HG03066 (cell line): ENCODE measurements around the gene SERPINF2.
"Not testable (repeated sequence)": the region's sequence is repeated elsewhere in the genome, so short reads cannot be mapped to it uniquely, and the experiment has no call there.

ENCODE experiments used
- ATAC-seq: cut with Tn5 transposase; IDR thresholded peaks from one replicate; pipeline ENCODE4 v1.9.1; 2021; ENCODE audit warnings: low read depth; ENCODE audit not compliant: unreplicated experiment

Gene SERPINF2

DNA sequence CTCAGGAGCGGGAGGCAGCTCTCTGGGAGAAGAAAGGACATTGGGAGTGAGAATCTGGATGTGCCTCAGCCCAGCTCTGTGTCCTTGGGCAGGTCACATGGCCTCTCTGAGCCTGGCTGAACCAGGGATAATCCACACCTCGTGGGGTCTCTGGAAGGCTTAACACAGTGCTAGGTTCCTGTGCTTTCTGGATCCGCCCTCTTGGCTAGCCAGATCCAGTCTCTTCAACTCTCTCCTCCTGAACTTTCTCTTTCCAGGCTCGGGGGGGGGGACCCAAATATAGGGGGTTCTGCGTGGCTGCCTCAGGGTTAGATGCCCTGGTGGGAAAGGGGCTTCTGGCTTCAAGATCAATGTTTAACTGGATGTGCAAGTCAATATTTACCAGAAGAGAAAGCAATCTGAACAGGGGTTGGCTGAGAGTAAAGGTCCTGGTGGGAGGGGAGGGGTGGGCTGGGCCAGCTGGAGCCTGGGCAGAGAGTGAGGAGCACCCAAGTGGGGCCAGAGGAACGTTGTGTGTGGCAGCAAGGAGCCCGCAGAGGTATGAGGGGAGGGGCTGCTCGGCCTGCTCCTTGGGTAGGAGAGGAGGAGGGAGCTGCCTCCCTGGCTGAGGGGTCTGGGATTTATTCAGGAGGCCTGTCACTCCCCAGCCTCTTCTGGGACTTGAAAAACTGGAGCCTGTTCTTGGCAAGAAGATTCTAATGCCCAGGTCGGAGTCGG is at the start of gene SERPINF2:
TSS of gene SERPINF2 (plus strand) at position 501 of the 717 bp plus-strand sequence. CDS start 2,125 bp downstream, outside the sequence.
- ATAC-seq: no peak

DNA sequence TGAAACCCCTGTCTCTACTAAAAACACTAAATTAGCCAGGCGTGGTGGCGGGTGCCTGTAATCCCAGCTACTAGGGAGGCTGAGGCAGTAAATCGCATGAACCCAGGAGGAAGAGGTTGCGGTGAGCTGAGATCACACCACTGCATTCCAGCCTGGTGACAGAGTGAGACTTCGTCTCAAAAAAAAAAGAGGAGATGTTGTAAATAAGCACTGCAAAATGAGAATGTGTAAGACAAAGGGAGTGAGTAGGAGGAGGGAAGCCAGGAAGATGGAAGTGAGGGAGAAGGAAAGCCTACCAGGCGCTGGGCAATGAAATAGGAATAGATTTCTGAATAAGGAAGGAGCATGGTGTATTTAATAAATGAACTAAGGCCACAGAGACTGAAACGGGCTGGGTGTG is 49.3 kb upstream of the SERPINF2 start:
- no peak for ATAC-seq

DNA sequence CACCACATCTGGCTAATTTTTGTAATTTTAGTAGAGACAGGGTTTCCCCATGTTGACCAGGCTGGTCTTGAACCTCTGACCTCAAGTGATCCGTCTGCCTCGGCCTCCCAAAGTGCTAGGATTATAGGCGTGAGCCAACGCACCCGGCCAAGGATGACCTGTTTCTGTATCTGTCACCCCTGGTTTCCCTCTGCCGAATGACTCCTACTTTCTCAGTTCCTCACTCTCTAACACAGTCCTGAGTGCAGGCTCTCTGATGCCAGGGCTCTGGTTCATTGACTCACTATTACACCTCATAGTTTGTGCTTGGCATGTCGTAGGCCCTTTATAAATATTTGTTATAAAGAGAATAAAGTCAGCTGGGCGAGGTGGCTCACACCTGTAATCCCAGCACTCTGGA is 47.3 kb upstream of the SERPINF2 start:
- no peak for ATAC-seq

DNA sequence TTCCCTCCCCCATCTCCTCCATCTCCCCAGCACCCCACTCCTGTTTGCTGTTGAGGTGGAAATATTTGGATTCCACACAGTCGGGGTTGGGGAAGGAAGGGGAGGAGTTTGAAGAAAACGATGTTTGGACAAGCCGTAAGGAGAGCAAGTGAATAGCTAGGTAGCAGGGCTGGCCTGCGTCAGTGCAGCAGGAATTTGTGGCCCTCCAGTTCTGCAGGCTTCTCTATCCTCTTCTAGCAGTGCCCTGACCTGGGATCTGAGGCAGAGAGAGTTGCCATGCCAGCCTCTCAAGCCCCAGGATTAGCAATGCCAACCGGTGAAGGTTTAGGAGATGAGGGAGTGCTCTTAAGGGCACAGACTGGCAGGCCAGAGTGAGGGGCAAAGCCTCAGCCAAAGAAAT is 45.0 kb upstream of the SERPINF2 start:
- ATAC-seq: no peak

DNA sequence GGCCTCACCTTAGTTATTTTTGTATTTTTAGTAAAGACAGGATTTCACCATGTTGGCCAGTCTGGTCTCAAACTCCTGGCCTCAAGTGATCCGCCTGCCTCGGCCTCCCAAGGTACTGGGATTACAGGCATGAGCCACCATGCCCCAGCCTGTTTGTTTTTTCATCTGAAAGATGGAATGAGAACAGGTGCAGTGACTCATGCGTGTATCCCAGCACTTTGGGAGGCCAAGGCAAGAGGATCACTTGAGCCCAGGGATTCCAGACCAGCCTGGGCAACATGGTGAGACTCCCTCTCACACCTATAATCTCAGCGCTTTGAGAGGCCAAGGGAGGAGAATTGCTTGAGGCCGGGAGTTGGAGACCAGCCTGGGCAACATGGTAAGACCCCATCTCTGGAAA is 42.8 kb upstream of the SERPINF2 start:
- ATAC-seq: not testable (repeated sequence)

DNA sequence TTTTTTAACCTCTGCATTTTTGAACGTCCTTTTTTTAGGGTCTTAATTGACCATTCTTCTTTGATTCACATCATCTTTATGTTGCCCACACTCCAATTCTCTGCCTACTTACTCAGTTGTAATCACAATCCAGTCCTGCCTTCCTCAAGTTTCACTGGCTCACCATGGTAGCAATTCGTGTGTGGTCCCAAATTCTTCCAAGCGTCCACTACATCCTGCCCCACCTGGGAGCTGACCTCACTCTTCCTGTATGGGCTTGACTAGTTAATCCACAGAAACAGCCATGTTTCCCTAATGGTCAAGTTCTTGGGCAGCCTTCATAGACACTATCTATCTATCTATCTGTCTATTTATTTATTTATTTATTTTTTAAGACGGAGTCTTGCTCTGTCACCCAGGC is 39.6 kb upstream of the SERPINF2 start:
- no peak for ATAC-seq

DNA sequence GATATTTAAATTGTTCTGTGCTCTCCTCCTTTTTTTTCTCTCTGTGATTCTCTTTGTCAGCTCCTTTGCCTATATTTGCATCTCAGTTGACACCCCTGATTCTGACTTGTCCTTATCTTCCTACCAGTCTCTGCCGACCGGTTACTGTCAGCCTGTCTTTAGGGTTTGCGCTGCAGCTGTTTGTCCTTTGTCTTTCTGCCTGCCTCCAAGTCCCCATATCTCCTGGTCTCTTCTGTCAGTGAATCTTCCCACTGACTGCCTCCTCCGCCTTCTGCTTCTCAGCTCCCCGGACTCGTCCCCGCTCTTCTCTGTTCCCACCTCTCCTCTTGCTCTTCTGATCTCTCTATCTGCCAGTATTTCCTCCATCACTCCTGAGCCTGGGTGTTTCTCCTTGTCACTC is 37.7 kb upstream of the SERPINF2 start:
- ATAC-seq: no peak

DNA sequence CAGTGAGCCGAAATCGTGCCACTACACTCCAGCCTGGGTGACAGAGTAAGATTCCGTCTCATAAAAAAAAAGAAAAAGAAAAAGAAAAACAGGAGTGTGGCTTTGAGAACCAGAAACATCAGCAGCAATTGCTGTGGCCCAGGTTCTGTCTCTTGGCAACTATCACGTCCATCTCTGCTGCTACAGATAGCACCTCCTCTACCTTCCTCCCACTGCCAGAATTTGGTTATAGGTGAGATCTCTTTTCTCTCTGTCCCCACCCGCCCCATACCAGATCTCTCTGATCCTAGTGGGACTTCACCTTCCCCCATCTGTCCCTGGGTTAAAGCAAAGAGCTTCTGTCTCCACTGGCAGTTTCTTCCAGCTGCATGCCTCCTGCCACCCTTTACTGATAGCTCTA is 35.6 kb upstream of the SERPINF2 start:
- ATAC-seq: no peak

DNA sequence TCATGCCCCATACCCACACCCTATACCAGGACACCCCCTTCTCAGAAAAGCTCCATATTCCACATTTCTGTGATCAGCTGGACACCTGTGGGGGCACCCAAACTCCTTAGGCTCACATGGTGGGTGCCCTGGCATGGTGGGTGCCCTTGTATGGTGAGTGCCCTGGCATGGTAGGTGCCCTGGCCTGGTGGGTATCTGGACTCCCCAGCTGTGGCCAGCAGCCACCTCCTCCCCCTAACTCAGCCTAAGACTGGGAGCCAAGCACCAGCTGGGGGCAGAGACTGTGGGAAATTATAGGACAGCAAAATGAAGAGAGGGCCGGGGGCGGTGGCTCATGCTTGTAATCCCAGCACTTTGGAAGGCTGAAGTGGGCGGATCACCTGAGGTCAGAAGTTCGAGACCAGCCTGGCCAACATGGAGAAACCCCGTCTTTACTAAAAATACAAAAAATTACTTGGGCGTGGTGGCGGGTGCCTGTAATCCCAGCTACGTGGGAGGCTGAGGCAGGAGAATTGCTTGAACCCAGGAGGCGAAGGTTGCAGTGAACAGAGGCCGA is 33.8 kb upstream of the SERPINF2 start:
- ATAC-seq: not testable (repeated sequence)

DNA sequence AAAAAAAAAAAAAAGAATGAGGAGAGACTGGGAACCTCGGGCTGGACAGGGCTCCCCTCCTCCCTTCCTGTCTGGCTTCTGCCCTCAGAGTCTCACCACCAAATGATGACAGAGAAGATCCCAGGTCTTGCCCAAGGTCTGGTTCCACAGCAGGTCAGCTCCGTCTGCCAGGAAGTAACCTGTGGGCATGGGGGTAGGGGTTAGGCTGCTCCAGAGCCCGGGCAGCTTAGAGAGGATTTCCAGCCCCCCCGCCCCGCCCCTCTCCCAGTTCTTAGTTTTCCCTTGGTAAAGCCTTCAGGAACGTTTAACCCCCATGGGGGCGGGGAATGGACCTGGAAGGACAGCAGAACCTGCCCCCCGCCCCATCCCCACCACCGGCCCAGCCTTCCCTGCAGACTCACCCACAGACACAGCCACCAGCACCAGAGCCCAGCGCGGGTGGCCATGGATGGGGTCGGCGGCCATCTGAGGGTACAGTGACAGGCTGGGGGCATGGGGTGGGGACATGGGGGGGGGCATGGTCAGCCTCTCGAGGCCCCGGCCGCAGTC is 33.2 kb upstream of the SERPINF2 start:
- ATAC-seq: no peak

DNA sequence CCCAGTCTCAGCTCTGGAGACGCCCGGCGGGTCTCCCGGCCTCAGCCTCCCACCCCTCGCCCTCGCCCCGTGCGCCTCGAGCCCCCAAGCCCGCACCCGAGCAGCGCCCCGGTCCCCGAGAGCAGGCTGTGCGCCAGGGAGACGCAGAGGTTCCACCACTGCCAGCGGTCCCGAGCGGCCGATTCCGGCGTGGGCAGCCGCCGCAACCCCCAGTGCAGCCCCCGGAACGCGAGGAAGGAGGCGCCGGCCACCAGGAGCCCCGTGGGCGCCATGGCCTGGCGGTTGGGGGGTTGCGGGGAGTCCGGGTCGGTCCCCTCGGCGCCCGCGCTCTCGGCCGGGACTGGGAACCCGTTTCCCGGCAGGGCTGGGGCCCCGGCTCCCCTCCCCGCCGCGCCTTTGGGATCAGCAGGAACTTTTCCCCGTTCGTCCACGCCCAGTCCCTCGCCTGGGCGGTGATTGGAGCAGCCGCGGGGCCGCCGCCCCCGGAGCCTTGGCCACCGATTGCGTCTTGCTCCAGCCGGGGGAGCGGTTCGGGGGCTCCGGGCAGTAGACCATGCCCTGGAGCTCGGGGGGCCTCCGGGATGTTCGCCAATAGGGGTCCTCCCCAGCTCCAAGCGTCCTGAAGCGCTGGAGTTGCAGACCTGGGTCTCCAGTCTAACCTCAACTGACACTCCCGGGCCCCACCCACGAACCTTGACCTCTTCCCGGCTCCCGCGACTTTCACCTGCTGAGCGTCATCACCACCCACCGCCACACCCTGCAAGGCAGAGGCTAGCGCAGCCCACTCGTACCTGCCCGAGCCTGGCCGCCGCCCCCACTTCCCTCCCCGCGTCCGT is 32.5 kb upstream of the SERPINF2 start, which contains the start of gene TLCD2:
TSS of gene TLCD2 (minus strand) at position 407 of the 836 bp plus-strand sequence. CDS start at position 272, 135 bp downstream.
- ATAC-seq: no peak

DNA sequence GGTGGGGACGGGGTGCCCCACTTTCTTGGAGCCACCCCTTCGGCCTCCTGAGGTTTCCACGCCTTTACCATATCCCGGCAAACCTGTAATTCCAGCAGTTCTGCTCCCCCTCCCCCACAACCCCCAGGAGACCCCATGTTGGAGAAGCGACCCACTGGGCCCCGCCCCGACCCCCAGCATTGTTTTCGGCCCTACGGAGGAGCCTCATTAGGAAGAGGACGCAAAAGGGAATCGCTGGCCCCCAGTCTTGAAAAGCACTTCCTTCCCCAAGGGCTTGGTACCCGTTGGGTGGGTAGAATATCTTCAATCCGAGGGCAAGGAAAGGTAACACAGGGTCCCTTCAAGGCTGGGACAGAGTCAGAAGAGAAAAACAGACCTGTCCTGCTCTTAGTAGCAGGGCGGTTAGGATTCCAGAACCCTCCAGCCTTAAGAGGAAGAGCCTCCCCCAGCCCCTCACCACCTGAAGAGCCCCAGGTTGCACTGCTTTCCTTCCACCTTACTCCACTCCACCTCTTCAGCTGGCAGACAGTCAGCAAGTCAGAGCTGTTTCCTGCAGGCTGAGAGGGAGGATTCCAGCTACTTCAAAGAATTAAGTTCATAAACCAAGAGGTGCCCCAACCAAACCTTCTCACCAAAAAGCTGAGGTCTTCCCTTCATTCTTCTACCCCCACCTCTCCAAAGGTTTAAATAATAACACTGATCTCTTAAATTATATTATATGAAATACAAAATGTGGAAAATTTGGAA is 31.7 kb upstream of the SERPINF2 start:
- no peak for ATAC-seq

DNA sequence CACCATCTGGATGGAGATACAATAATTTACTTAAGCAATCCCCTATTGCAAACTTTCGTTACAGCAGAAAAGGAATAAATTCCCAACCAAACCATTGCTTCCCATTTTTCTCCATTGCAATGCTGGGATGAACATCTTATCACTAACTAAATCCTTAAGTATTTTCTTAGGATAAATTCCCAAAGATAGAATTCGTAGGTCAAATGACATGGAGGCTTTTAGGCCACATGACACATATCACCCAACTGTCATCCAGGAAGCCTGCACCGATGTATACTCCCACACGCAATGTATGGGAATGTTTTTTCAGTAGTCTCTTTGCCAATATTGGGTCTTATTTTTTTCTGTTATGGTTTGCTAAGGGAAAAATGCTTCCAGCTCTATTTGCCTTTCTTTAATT is 30.9 kb upstream of the SERPINF2 start:
- no peak for ATAC-seq

DNA sequence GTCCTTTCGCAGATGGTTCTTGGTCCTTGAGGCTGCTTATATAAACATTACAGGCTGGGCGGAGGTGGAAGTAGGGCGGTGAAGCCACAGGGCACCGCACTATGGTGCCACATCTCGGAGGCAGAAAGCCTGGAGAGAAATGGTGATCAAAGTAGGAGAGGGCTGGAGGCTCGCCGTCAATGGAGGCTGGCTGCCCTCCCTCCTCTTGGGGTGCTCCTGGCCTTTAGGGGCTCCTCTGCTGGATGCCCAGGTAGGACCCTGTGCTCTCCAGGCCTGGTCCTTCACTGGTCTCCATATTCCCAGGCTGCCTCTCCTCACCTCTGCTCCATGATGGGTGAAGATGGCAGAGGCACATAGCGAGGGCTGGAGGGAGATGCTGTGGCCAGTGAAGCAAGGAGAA is 30.4 kb upstream of the SERPINF2 start:
- ATAC-seq: no peak

DNA sequence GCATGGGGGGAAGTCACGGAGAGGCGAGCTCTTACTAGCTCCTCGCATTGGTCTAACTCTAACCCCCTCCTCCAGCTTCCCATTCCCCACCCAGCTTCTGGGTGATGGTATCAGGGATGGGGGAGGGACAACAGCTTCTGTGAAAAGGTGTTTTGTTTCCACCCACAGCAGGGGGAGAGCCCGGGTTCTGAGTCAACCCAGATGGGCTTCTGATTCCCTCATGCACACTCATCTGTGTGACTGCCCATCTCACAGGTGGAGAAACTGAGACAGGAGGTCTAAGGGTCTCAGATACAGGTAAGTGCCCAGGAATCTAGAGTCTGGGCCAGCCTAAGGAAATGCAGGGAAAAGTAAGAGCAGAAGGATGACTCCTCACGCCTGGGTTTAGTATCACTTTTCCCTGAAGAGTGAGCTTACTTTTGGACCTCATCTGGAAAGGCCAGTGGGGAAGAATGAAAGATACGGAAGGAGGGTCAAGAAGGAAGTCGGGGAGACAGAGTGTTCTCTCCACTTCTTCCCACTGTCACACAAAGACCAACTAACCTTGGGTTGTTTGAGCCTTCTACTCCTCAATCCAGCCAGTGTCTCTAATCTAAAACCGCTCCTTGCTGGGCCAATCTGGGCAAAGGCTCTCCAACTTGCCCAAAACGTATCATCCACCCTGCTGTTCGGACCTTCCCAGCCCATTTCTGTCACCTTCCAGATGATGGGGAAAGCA is 29.4 kb upstream of the SERPINF2 start:
- no peak for ATAC-seq

DNA sequence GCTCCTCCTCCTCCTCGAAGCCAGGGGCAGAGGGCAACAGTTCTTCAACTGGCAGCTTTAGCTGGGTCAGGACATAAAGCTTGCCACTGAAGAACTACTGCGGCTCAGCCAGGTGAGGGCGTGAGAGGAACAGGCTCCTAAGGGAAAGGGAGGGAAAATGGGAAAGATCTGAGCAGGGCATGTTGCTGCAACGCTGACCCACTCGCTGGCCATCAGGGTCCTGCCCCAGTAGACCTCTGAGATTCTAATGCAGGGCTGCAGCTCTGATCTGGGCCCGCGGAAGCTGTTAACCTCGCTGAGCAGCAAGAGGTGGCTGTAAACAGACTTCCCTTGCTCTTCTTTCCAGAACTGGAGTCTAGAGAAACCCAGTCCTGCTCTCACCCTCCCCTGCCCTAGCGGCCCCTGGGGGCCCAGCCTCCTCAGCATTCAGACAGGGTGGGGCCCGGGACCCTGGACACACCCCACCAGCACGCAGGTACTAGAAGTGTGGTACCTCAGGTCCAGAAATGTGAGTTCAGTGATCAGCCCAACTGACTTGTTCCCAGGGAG is 28.7 kb upstream of the SERPINF2 start:
- ATAC-seq: no peak

DNA sequence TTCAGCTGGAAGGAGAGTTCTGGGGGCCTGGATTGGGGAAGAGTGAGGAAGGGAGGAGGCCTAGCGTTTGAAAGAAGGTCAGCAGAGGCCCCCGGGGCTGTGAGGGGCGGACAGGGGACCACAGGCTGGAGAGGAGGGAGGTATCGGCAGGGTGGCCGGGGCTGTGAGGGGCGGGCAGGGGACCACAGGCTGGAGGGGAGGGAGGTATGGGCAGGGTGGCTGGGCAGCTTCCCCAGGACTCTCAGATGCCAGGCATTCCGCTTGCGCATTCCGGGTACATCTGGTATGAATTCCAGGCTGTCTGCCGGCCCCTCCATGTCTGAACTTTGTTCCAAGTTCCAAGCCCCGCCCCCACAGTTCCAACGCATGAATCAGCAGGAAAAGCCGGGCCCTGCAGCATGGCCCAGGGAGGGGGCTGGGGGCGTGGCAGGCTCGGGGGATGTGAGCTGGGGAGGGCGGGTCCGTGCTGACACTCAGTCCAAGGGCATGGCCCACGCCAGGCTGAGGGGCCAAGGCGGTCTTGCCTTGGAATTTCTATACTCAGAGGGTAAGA is 28.2 kb upstream of the SERPINF2 start:
- no peak for ATAC-seq

DNA sequence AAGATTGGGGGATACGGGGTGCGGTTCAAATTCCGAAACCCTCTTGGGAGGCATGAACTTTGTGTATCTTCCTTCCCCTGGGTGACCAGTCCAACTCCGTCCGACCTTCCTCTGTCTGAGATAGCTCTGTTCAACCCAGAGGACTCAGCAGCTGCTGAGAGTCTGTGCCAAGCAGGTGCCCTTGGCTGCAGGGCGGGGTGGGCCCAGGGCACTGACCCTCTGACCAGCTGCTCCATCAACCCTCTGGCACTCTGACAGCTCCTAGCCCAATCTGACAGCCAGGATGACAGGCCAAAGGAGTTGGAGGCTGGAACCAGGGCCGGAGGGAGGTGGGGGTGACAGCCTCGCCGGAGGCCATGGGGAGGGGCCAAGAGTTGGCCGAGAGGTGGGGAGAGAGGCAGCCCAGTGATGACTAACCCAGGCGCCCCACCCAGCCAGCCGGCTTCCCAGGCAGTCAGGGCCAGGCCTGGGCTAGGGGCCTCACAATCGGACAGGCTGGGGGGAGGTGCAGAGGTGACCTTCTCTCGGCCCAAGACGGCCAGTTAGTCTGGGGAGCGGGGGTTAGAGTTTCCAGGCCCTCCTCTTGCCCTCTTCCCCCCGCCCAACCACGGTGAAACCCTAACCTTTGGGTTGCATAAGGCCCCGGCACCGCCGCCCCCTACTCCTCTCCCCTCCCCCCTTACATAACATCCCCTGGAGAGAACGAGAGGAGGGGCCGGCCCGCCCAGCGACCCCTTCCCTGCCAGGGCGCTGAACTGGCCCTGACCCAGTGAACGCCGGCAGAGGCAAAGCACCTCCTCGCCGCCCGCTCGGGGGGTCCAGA is 27.5 kb upstream of the SERPINF2 start:
- no peak for ATAC-seq

DNA sequence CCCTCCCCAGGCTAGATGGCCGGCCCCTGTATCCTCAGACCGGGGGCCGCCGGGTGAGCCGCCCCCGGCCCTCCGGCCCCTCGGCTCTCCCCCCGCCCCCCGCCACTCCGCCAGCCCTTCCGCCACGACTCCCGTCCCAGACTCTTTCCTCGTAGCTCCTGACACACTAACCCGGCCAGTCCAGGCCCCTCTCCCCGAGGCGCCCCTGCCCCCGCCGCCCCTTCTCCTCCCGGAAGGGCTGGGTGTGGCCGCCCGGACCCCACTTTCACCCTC is 26.9 kb upstream of the SERPINF2 start:
- no peak for ATAC-seq
